Bronchial epithelial cell (primary cell): ENCODE results near the gene TPP1. TPM values are rescaled to one million over a fixed set of nuclear protein-coding genes. Genes with fewer than 3 reads are reported as not detected.

Experiments used
- DNase-seq: peaks from one replicate; pipeline ENCODE4 v3.0.0-alpha.2; 2010; ENCODE audit warnings: low read depth
- FAIRE-seq: peaks from 2 replicates; lab custom pipeline; 2011; peaks lifted over from hg19 to GRCh38; lab: Jason Lieb, UNC
- H3K27me3 ChIP-seq: 2 replicates; pipeline ENCODE4 v1.5.1; 2011; ENCODE audit warnings: low read length; ENCODE audit not compliant: control insufficient read depth, insufficient read depth
- H3K36me3 ChIP-seq: 2 replicates; pipeline ENCODE4 v1.5.1; 2011; ENCODE audit warnings: low read length; ENCODE audit not compliant: control insufficient read depth, insufficient read depth
- H3K4me3 ChIP-seq: 2 replicates; pipeline ENCODE4 v1.5.1; 2011; ENCODE audit warnings: mild to moderate bottlenecking, low read depth, low read length, control low read depth
- total RNA-seq: library from RNA; depleted of rRNA; stranded (reverse); fragments of >200 nt; gene quantifications from 2 replicates; pipeline ENCODE4 v1.2.1, GENCODE V29; 2014
- TF ChIP-seq, protein P1 (sequence below): IDR thresholded peaks from 2 replicates; pipeline ENCODE4 v1.5.1; 2011; ENCODE audit warnings: mild to moderate bottlenecking, moderate library complexity, low read length, control low read depth, inconsistent platforms; ENCODE audit not compliant: insufficient read depth, severe bottlenecking

TPP1 gene
- total RNA-seq, 1 donor from 2014 or later: 40.8 TPM

DNA sequence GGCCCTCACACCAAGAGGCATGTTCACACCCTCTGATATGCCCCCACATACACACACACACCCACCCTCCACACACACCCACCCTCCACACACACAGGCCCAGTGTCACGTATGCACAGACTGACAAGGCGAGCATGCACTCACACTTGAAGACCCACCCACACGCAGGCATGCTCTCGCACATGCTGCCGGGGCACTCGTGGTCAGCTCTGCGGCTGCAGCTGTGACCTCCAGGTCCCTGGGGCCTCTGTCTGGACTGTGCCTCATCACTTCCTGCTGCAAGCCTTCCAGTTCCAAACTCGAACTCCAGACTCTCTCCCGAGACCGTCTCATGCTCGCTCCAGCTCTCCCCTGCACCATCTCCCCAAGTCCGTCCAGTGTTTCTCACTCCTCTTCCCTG, 26.8 kb upstream of the TPP1 start:
- FAIRE-seq (no peak), DNase-seq (no peak)
- H3K27me3 ChIP-seq: peaks cover 10% of the 10 kb centered on the region
- TF ChIP-seq, protein P1, sequence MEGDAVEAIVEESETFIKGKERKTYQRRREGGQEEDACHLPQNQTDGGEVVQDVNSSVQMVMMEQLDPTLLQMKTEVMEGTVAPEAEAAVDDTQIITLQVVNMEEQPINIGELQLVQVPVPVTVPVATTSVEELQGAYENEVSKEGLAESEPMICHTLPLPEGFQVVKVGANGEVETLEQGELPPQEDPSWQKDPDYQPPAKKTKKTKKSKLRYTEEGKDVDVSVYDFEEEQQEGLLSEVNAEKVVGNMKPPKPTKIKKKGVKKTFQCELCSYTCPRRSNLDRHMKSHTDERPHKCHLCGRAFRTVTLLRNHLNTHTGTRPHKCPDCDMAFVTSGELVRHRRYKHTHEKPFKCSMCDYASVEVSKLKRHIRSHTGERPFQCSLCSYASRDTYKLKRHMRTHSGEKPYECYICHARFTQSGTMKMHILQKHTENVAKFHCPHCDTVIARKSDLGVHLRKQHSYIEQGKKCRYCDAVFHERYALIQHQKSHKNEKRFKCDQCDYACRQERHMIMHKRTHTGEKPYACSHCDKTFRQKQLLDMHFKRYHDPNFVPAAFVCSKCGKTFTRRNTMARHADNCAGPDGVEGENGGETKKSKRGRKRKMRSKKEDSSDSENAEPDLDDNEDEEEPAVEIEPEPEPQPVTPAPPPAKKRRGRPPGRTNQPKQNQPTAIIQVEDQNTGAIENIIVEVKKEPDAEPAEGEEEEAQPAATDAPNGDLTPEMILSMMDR: no peak
- no peak overlapping the region for H3K4me3 ChIP-seq
- H3K36me3 ChIP-seq: no peaks in the 10 kb centered on the region

DNA sequence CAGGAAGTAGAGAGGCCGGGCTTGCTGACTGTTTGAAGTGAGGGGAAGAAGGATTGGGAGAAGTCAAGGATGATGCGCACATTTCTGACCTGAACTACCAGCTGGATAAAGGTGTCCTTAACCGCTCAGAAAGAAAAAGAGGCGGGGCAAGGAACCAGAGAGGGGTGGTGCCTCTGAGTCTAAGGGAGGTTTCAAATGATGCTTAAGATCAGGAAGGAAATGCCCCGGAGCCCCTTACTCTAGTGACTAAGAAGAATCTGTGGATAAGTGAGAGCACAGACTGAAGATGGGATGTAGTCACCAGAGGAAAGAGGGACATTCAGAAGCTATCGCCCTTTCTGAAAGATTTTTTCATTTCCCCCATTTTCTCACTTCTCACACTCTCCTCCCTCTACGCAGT, 23.7 kb upstream of the TPP1 start:
- Histone ChIP-seq H3K36me3 (no peaks in the 10 kb centered on the region), H3K4me3 (no peak overlapping the region), H3K27me3 (peaks cover 2% of the 10 kb centered on the region)
- no peak for FAIRE-seq
- DNase-seq: no peak
- TF ChIP-seq, protein P1: no peak

DNA sequence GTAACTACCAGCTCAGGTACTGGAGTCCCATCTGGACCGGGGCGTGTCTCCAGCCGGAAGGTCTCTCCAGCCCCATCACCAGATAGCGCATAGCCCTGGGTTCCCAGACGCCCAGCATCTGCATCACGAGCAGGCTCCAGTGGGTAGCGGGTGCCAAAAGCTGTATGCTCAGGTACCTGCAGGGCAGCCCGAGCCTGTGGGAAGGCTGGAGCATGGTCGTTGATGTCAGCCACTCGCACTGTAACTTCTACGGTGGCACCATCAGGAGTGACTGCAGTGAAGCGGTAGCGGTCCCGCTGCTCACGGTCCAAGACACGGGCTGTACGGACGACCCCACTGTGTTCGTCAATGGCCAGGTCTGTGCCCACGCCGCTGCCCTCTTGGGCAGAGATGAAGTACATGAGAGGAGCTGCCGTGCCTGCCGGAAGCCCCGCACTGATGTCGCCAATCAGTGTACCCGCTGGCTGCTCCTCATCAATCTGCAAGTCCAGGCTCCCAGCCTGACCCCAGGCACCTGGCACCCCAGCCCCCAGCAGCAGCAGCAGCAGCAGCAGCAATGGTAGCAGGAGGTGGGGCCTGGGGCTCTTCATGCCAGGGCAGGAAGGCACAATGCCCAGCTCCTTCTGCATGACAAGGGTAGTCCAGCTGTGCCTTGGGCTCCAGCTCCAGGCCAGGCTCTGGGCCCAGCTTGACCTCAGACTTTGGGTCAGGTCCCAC, 21.9 kb upstream of the TPP1 start:
- FAIRE-seq: no peak

DNA sequence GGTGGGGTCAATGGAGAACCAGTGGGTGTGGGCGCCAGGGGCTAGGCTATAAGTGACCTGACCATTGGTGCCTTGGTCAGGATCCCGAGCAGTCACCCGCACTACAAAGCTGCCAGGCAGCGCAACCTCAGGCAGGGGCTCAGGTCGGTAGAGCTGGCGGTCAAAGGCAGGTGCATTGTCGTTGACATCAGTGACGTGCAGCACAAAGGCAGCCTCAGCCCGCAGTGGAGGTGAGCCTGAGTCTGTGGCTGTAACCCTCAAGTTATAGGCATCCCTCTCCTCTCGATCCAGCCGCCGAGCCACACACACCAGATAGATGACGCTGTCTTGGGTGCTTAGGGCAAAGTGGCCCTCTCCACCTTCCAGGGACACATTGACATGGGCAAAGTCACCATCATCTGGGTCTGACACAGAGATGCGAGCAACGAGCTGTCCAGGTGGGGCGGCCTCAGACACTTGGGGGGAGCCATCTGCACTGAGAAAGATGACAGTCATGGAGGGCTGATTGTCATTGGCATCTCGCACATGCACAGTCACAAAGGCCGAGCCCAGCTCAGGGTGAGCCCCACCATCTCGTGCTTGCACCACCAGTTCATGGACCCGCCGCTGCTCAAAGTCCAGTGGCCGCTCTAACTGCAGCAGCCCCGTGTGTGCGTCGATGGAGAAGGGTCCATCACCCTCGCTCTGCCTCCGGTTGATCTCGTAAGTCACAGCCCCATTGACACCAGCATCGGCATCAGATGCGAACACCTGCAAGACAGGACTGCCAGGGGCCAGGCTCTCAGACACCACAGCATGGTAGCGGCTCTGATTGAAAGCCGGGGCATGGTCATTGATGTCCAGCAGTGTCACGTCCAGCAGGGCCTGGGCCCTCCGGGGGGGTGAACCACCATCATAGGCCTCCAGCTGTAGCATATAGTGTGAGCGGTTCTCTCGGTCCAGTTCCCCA, 21.1 kb upstream of the TPP1 start:
- TF ChIP-seq, protein P1: no peak
- Histone ChIP-seq H3K36me3 (no peaks in the 10 kb centered on the region), H3K4me3 (no peak overlapping the region), H3K27me3 (peaks cover 2% of the 10 kb centered on the region)
- DNase-seq (no peak), FAIRE-seq (no peak)

More for the DNA sequence above, 21.9 kb upstream of the TPP1 start:
- Histone ChIP-seq H3K4me3 (no peak overlapping the region), H3K27me3 (peaks cover 2% of the 10 kb centered on the region), H3K36me3 (no peaks in the 10 kb centered on the region)
- DNase-seq: no peak
- TF ChIP-seq, protein P1: no peak

DNA sequence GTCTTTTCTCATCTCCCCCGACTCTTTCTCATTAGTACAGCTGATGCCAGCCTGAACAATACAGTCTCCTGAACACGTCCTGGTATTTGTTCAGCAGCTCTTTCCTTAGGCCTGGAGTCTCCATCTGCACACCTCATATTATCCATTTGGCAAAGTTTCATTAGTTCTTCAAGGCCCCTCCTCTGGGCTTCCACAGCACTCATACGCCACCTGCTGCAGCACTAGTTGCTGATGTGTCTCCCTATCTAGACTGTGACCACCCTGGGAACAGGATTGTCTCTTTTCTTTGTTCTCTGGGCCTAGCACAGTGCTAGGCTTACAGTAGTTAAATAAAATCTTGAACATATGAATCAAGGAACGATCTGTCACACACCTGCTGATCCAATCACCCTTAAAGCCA, 19.2 kb upstream of the TPP1 start:
- no peaks in the 10 kb centered on the region for H3K27me3 ChIP-seq
- FAIRE-seq (no peak), DNase-seq (no peak)
- no peak overlapping the region for H3K4me3 ChIP-seq
- TF ChIP-seq, protein P1: no peak
- H3K36me3 ChIP-seq: no peaks in the 10 kb centered on the region
